GM06990 (cell line): ENCODE measurements around the gene KCTD6.

ENCODE experiments used
- DNase-seq: peaks from one replicate; pipeline ENCODE4 v3.0.0-alpha.2; 2011; ENCODE audit not compliant: insufficient read length; ENCODE audit errors: extremely low read depth
- H3K27me3 ChIP-seq: replicated peaks from 2 replicates; pipeline ENCODE4 v1.6.0; 2011; ENCODE audit warnings: low read length; ENCODE audit not compliant: control insufficient read depth, insufficient read depth
- H3K36me3 ChIP-seq: 2 replicates; pipeline ENCODE4 v1.5.1; 2011; ENCODE audit warnings: low read length; ENCODE audit not compliant: control insufficient read depth, insufficient read depth
- H3K4me3 ChIP-seq: replicated peaks from 2 replicates; pipeline ENCODE4 v1.5.1; 2011; ENCODE audit warnings: low read depth, mild to moderate bottlenecking, control low read depth, low read length
- CTCF ChIP-seq: IDR thresholded peaks from 2 replicates; pipeline ENCODE4 v1.5.1; 2011; ENCODE audit warnings: low read length, control low read depth, mild to moderate bottlenecking, inconsistent platforms; ENCODE audit not compliant: insufficient read depth, poor library complexity, severe bottlenecking

The KCTD6 gene

GRCh38 chr3:58487140-58487886 is 4.6 kb upstream of the KCTD6 start:
- Histone ChIP-seq H3K27me3 (no peaks in the 10 kb centered on the region), H3K36me3 (no peaks in the 10 kb centered on the region), H3K4me3 (no peak overlapping the region)
- no peak for DNase-seq
- TF ChIP-seq CTCF, result no peak

GRCh38 chr3:58488967-58489366 is 2.9 kb upstream of the KCTD6 start:
- Histone ChIP-seq H3K27me3 (no peaks in the 10 kb centered on the region), H3K4me3 (no peak overlapping the region), H3K36me3 (no peaks in the 10 kb centered on the region)
- TF ChIP-seq CTCF, result no peak
- DNase-seq, result no peak

GRCh38 chr3:58490860-58491501 is 915 bp upstream of the KCTD6 start:
- Histone ChIP-seq H3K4me3 (peak overlapping the region; percentile 44), H3K36me3 (no peaks in the 10 kb centered on the region), H3K27me3 (no peaks in the 10 kb centered on the region)
- TF ChIP-seq CTCF, result no peak
- DNase-seq, result no peak

- peak; percentile 20 for DNase-seq
- no peaks in the 10 kb centered on the region for H3K27me3 ChIP-seq
- no peak for TF ChIP-seq CTCF
- H3K4me3 ChIP-seq, result peak overlapping the region; percentile 69
- H3K36me3 ChIP-seq, result no peaks in the 10 kb centered on the region
These were observed 604 bp downstream of the KCTD6 start for GRCh38 chr3:58492494-58492905.

- Histone ChIP-seq H3K36me3 (no peaks in the 10 kb centered on the region), H3K27me3 (no peaks in the 10 kb centered on the region), H3K4me3 (no peak overlapping the region)
- no peak for DNase-seq
- TF ChIP-seq CTCF, result no peak
These were observed 2.2 kb downstream of the KCTD6 start for GRCh38 chr3:58494107-58494506.

GRCh38 chr3:58495101-58495500 is 3.2 kb downstream of the KCTD6 start:
- H3K27me3 ChIP-seq, result no peaks in the 10 kb centered on the region
- DNase-seq, result no peak
- H3K4me3 ChIP-seq, result no peak overlapping the region
- H3K36me3 ChIP-seq, result no peaks in the 10 kb centered on the region
- TF ChIP-seq CTCF, result no peak
